ENCODE measurements around the gene UNK. TPM values are rescaled to one million over a fixed set of nuclear protein-coding genes. Genes with fewer than 3 reads are reported as not detected.

The UNK gene
- total and polyA plus RNA-seq, 7 experiments from 2014 or later, result 21.5 to 49.8 (median 39.7) TPM

DNA sequence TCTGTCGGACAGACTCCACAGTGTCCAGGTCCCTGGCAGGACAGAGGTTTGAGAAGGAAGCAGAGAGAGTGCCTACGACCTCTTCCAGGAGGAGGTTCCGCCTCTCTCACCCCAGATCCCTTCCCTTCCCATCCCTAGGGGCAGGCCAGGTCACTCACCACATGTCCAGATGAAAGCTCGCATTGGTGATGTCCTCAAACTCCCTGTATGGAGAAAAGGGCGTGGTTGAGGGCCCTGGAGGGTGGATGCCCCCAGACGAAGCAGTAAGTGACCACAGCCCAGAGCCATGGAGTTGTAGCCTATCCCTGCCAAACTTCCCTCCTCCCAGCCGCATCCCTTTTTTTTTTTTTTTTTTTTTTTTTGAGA, 56.2 kb downstream of the UNK start:
- H3K4me1 ChIP-seq (ENCODE audit: control insufficient read depth in 2 of 2, insufficient read depth in 2 of 2, low read length in 2 of 2), result peaks cover 21 to 26% of the 10 kb centered on the region in 2 donors

DNA sequence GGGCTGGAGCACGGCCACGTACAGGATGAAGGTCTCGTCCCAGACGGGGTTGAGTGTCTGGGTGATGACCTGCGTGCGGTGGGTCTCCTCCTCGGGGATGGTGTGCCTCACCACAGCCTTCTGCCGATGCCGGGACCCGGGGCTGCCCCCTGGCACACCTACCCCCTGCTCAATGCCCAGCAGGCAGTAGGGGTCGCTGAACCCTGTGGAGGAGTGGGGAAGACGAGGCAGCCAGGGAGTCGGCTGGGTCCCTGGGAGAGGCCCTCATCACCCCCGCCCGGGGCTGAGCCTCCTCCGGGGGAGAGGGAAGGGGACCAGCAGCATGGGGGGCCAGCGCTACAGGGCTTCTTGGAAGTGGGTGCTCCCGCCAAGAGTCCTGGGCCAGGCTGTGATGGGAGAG, 57.8 kb downstream of the UNK start:
- H3K4me1 ChIP-seq (ENCODE audit: control insufficient read depth in 2 of 2, insufficient read depth in 2 of 2, low read length in 2 of 2), result peaks cover 21 to 26% of the 10 kb centered on the region in 2 donors

More for the DNA sequence above, 56.2 kb downstream of the UNK start:
- Mint-ChIP-seq H3K4me3 (peak overlapping the region in 2 of 10 donors; percentile 32 to 41), H3K4me1 (peaks cover 0 to 22% (median 10%) of the 10 kb centered on the region in 7 donors), H3K27me3 (no peaks in the 10 kb centered on the region), H3K9me3 (no peaks in the 10 kb centered on the region), H3K27ac (peak overlapping the region in 3 of 9 donors; percentile 12 to 32 (median 14)), H3K36me3 (peaks cover 0 to 12% (median 4%) of the 10 kb centered on the region in 5 donors)
- CTCF ChIA-PET, result interaction anchor here (0.6 to 1.3 kb wide), 2 partner anchors 10 to 13 kb away, joined by 3 read pairs; no protein-coding TSS in a partner anchor
- Histone ChIP-seq H3K36me3 (ENCODE audit: control insufficient read depth in 2 of 3, insufficient read depth in 3 of 3, low read length in 3 of 3) (peaks cover 0 to 63% (median 5%) of the 10 kb centered on the region in 3 experiments), H3K27ac (ENCODE audit: low read depth, low read length) (no peak overlapping the region), H3K27me3 (ENCODE audit: control insufficient read depth in 2 of 2, insufficient read depth in 2 of 2, low read length in 2 of 2) (no peaks in the 10 kb centered on the region), H3K9me3 (ENCODE audit: control insufficient read depth in 2 of 3, low read length in 3 of 3) (no peaks in the 10 kb centered on the region), H3K4me3 (ENCODE audit: low read length) (no peak overlapping the region)
- intact Hi-C loops (cut with micrococcal nuclease), result loop anchor here in 1 of 2 donors (5.0 kb wide), 1 partner anchor 63 kb away; a partner anchor contains a TSS
- POLR2A ChIA-PET, result interaction anchor here (0.6 to 16.6 kb wide), 7 partner anchors 9 to 598 kb away, joined by 3 to 238 read pairs (median 4); partner anchors contain the start of gene WBP2
- DNase-seq (no peak), ATAC-seq (no peak)

DNA sequence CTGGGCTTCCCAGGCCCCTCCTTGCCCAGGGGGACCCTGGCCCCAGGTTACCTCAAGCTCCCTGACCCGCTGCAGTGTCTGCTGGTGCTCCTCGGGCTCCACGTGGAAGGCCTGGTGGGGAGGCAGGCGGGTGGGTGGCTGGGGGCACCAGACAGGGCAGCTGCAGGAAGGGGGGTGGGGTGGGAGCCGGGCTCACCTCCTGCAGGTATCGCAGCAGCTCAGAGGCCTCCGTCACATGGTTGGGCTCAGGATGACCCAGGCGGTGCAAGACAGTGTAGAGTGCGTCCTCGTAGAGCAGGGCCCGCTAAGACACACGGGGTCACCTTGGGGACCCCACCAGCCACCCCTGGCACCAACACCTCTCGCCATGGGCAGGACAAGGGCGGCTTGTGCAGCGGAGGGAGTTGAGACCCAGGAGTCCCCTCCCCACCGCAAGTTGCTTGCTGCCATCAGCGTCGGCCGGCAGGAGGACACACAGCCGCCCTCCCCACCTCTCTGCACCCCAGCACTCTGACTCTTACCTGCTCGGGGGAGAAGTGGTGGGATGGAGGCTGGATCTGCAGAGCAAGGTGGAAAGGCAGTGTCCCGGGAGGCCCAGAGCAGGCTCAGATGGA, 58.5 kb downstream of the UNK start:
- POLR2A ChIA-PET, result interaction anchor here (0.8 to 16.6 kb wide), 18 partner anchors 8 to 79 kb away, joined by 3 to 238 read pairs (median 8); partner anchors contain the start of genes TRIM47, TRIM65, UNK and WBP2
- peaks cover 0 to 18% (median 4%) of the 10 kb centered on the region in 5 donors for H3K36me3 Mint-ChIP-seq
- peak overlapping the region; percentile 83 to 98 (median 90) for H3K27ac Mint-ChIP-seq
- H3K4me3 Mint-ChIP-seq, result peak overlapping the region; percentile 86 to 98 (median 93)
- CTCF ChIA-PET, result interaction anchor here (0.5 to 3.3 kb wide), 7 partner anchors 8 to 95 kb away, joined by 3 to 17 read pairs (median 3); partner anchors contain the start of genes TRIM65 and WBP2
- peaks cover 0 to 20% (median 15%) of the 10 kb centered on the region in 7 donors for H3K4me1 Mint-ChIP-seq
- peak overlapping the region; percentile 97 for H3K27ac ChIP-seq (ENCODE audit: low read depth, low read length)
- intact Hi-C loops (cut with micrococcal nuclease), result loop anchor here (1.0 to 5.0 kb wide), 6 partner anchors 12 to 66 kb away; partner anchors contain the start of genes TRIM65 (in 1 of the 2), UNK (in 1 of the 2) and WBP2 (in 1 of the 2)
- DNase-seq (peak in 4 of 9 donors; percentile 22 to 39 (median 30)), ATAC-seq (peak; percentile 21)
- no peaks in the 10 kb centered on the region for H3K9me3 Mint-ChIP-seq
- no peaks in the 10 kb centered on the region for H3K27me3 ChIP-seq (ENCODE audit: control insufficient read depth in 2 of 2, insufficient read depth in 2 of 2, low read length in 2 of 2)
- H3K4me3 ChIP-seq (ENCODE audit: low read length), result peak overlapping the region; percentile 97
- no peaks in the 10 kb centered on the region for H3K27me3 Mint-ChIP-seq
- peaks cover 0 to 64% (median 10%) of the 10 kb centered on the region in 3 experiments for H3K36me3 ChIP-seq (ENCODE audit: control insufficient read depth in 2 of 3, insufficient read depth in 3 of 3, low read length in 3 of 3)
- no peaks in the 10 kb centered on the region for H3K9me3 ChIP-seq (ENCODE audit: control insufficient read depth in 2 of 3, low read length in 3 of 3)
- peaks cover 21 to 26% of the 10 kb centered on the region in 2 donors for H3K4me1 ChIP-seq (ENCODE audit: control insufficient read depth in 2 of 2, insufficient read depth in 2 of 2, low read length in 2 of 2)

More for the DNA sequence above, 57.8 kb downstream of the UNK start:
- Mint-ChIP-seq H3K27ac (peak overlapping the region in 6 of 9 donors; percentile 45 to 90 (median 58)), H3K4me1 (peaks cover 0 to 23% (median 13%) of the 10 kb centered on the region in 7 donors), H3K27me3 (no peaks in the 10 kb centered on the region), H3K9me3 (no peaks in the 10 kb centered on the region), H3K36me3 (peaks cover 0 to 13% (median 4%) of the 10 kb centered on the region in 5 donors), H3K4me3 (peak overlapping the region; percentile 86 to 98 (median 93))
- Histone ChIP-seq H3K27ac (ENCODE audit: low read depth, low read length) (peak overlapping the region; percentile 97), H3K9me3 (ENCODE audit: control insufficient read depth in 2 of 3, low read length in 3 of 3) (no peaks in the 10 kb centered on the region), H3K4me3 (ENCODE audit: low read length) (peak overlapping the region; percentile 97), H3K36me3 (ENCODE audit: control insufficient read depth in 2 of 3, insufficient read depth in 3 of 3, low read length in 3 of 3) (peaks cover 0 to 64% (median 3%) of the 10 kb centered on the region in 3 experiments), H3K27me3 (ENCODE audit: control insufficient read depth in 2 of 2, insufficient read depth in 2 of 2, low read length in 2 of 2) (no peaks in the 10 kb centered on the region)
- ChIA-PET CTCF (interaction anchor here (0.5 kb wide), 1 partner anchor 94 kb away, joined by 3 read pairs; no protein-coding TSS in a partner anchor), POLR2A (interaction anchor here (1.2 to 16.6 kb wide), 8 partner anchors 12 to 66 kb away, joined by 3 to 238 read pairs (median 40); partner anchors contain the start of genes TRIM65, UNK and WBP2)
- DNase-seq (no peak), ATAC-seq (no peak)
- intact Hi-C loops (cut with micrococcal nuclease), result loop anchor here in 1 of 2 donors (5.0 kb wide), 1 partner anchor 65 kb away; a partner anchor contains a TSS

DNA sequence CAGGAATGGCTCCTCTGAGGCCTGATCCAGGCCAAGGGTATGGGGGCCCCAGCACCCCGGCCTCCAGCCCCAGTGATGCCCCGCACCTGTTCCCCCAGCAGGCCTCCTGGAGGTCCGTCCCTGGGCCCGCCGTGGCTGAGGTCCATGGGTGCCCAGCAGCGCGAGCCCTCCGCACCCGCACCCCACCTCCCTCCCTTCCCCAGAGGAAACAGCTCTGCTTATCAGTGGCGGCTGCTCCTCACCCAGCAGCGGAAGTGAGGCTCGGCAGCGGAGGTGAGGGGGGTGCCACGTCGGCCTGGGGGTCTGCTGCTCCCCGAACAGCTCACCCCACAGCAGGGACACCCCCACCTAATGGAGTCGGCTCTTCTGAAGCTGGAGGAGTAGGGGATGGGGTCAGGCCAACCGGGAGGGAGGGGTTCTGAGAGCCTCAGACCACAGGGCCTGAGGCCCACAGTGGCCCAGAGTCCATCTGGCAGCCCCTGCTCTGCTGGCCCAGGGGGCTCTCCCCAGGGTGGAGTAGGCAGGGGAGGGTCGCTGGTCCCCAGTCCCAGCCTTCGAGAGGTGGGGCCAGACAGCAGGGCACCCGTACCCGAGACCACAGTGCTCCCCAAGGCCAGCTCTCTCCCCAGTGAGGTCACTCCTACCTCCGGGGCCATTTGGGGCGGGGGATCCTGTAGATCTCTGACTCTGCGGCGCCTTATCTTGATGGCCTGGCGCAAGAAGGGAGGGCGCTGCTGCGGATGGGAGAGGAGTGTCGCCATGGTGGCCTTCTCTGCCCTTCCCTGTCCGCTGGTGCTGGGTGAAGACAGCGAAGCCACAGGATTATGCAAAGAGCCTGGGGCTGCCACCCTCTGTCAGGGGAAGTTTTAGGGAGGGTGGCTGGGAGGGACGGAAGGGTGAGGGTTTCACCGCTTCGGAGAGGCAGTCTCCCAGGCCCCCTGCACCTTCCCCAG, 59.2 kb downstream of the UNK start, which contains the start of gene UNC13D:
TSS of gene UNC13D (minus strand) at position 828 of the 953 bp plus-strand sequence. CDS start at position 761, 67 bp downstream.
- Histone ChIP-seq H3K27ac (ENCODE audit: low read depth, low read length) (peak within 1 kb of the TSS; percentile 97), H3K9me3 (ENCODE audit: control insufficient read depth in 2 of 3, low read length in 3 of 3) (no peaks in the 10 kb centered on the region), H3K36me3 (ENCODE audit: control insufficient read depth in 2 of 3, insufficient read depth in 3 of 3, low read length in 3 of 3) (peaks cover under 1 to 65% (median 12%) of the 10 kb centered on the region in 3 experiments), H3K27me3 (ENCODE audit: control insufficient read depth in 2 of 2, insufficient read depth in 2 of 2, low read length in 2 of 2) (no peaks in the 10 kb centered on the region), H3K4me3 (ENCODE audit: low read length) (peak within 1 kb of the TSS; percentile 97), H3K4me1 (ENCODE audit: control insufficient read depth in 2 of 2, insufficient read depth in 2 of 2, low read length in 2 of 2) (peaks cover 21 to 29% of the 10 kb centered on the region in 2 donors)
- H3K4me1 Mint-ChIP-seq, result peaks cover 4 to 28% (median 21%) of the 10 kb centered on the region in 7 donors
- H3K27ac Mint-ChIP-seq, result peak within 1 kb of the TSS; percentile 83 to 98 (median 92)
- DNase-seq (peak; percentile 41 to 71 (median 66)), ATAC-seq (peak; percentile 73)
- no peaks in the 10 kb centered on the region for H3K27me3 Mint-ChIP-seq
- H3K9me3 Mint-ChIP-seq, result no peaks in the 10 kb centered on the region
- H3K4me3 Mint-ChIP-seq, result peak within 1 kb of the TSS; percentile 86 to 98 (median 93)
- POLR2A ChIA-PET, result interaction anchor here (0.6 to 16.6 kb wide), 22 partner anchors 9 to 166 kb away, joined by 3 to 238 read pairs (median 6); partner anchors contain the start of genes TRIM47, TRIM65, UNK and WBP2
- CTCF ChIA-PET, result interaction anchor here (0.5 to 3.3 kb wide), 8 partner anchors 9 to 90 kb away, joined by 3 to 17 read pairs (median 4); partner anchors contain the start of genes TRIM65 and WBP2
- intact Hi-C loops (cut with micrococcal nuclease), result loop anchor here (1.0 to 5.0 kb wide), 7 partner anchors 11 to 67 kb away; partner anchors contain the start of genes TRIM65 (in 1 of the 2), UNK (in 1 of the 2) and WBP2 (in 1 of the 2)
- H3K36me3 Mint-ChIP-seq, result peaks cover 0 to 25% (median 10%) of the 10 kb centered on the region in 5 donors

DNA sequence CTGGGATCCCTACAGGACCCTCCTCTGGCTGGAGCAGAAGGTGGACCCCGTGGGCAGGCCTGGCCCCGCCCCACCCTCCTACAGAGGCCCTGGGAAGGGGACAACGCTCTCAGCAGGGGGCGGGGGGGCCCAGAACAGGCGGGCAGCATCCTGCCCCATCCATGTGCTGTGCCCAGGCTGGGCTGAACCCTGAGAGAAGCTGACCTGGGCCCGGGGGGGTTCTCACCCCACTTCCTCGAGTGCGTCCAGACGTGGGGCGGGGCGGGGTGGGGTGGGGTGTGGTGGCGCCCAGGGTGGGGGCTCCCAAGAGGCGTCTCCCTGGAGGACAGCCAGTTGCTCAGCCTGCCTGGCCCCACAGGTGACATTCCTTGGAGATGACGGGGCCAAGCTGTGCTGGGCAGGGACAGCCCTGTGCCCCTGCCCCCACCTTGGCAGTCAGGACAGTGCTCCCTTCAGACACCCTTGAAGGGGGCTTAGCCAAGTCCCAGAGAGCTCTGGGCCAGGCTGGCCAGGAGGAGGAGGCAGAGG, 60.0 kb downstream of the UNK start:
- peak in 1 of 9 donors; percentile 26 for DNase-seq
- ChIA-PET POLR2A (interaction anchor here (0.6 to 16.6 kb wide), 14 partner anchors 8 to 167 kb away, joined by 3 to 238 read pairs (median 12); partner anchors contain the start of genes TRIM47, TRIM65, UNK and WBP2), CTCF (interaction anchor here (0.5 to 3.3 kb wide), 5 partner anchors 10 to 162 kb away, joined by 3 to 17 read pairs (median 8); partner anchors contain the start of gene WBP2)
- peaks cover 3 to 68% (median 17%) of the 10 kb centered on the region in 3 experiments for H3K36me3 ChIP-seq (ENCODE audit: control insufficient read depth in 2 of 3, insufficient read depth in 3 of 3, low read length in 3 of 3)
- no peaks in the 10 kb centered on the region for H3K27me3 ChIP-seq (ENCODE audit: control insufficient read depth in 2 of 2, insufficient read depth in 2 of 2, low read length in 2 of 2)
- Mint-ChIP-seq H3K9me3 (no peaks in the 10 kb centered on the region), H3K36me3 (peaks cover 0 to 26% (median 10%) of the 10 kb centered on the region in 5 donors), H3K4me1 (peaks cover 4 to 32% (median 20%) of the 10 kb centered on the region in 7 donors), H3K4me3 (peak overlapping the region in 9 of 10 donors; percentile 44 to 98 (median 93)), H3K27ac (peak overlapping the region; percentile 83 to 98 (median 92)), H3K27me3 (no peaks in the 10 kb centered on the region)
- peak overlapping the region; percentile 97 for H3K27ac ChIP-seq (ENCODE audit: low read depth, low read length)
- H3K4me3 ChIP-seq (ENCODE audit: low read length), result peak overlapping the region; percentile 97
- peak; percentile 2 for ATAC-seq
- intact Hi-C loops (cut with micrococcal nuclease), result loop anchor here in 1 of 2 donors (2.0 to 5.0 kb wide), 2 partner anchors 16 to 67 kb away; a partner anchor contains a TSS
- H3K9me3 ChIP-seq (ENCODE audit: control insufficient read depth in 2 of 3, low read length in 3 of 3), result no peaks in the 10 kb centered on the region
- H3K4me1 ChIP-seq (ENCODE audit: control insufficient read depth in 2 of 2, insufficient read depth in 2 of 2, low read length in 2 of 2), result peaks cover 21 to 30% of the 10 kb centered on the region in 2 donors
